H9 (cell line): ENCODE data around the gene SLC17A1. TPM values are rescaled to one million over a fixed set of nuclear protein-coding genes. Genes with fewer than 3 reads are reported as not detected.

ENCODE experiments used
- DNase-seq: peaks from one replicate; pipeline ENCODE4 v3.0.0-alpha.2; 2017
- H2AFZ ChIP-seq: one replicate; pipeline ENCODE4 v1.6.1; 2013; ENCODE audit warnings: mild to moderate bottlenecking, low read length, control low read depth, moderate library complexity
- H2AK5ac ChIP-seq: 2 replicates; pipeline ENCODE4 v1.6.1; 2013; ENCODE audit warnings: low read length, control low read depth, mixed read lengths; ENCODE audit not compliant: insufficient read length
- H2BK120ac ChIP-seq: one replicate; pipeline ENCODE4 v1.6.1; 2013; ENCODE audit warnings: low read depth, mild to moderate bottlenecking, low read length, control low read depth, inconsistent platforms; ENCODE audit not compliant: poor library complexity, severe bottlenecking
- H2BK12ac ChIP-seq: 2 replicates; pipeline ENCODE4 v1.6.1; 2013; ENCODE audit warnings: low read length, control low read depth, mixed read lengths, low read depth; ENCODE audit not compliant: insufficient read length
- H2BK15ac ChIP-seq: 2 replicates; pipeline ENCODE4 v1.6.1; 2013; ENCODE audit warnings: low read depth, low read length, control low read depth
- H2BK20ac ChIP-seq: one replicate; pipeline ENCODE4 v1.6.1; 2013; ENCODE audit warnings: low read depth, mild to moderate bottlenecking, low read length, control low read depth, inconsistent platforms; ENCODE audit not compliant: poor library complexity, severe bottlenecking
- H2BK5ac ChIP-seq: 2 replicates; pipeline ENCODE4 v1.6.1; 2013; ENCODE audit warnings: low read length, control low read depth, mixed read lengths; ENCODE audit not compliant: insufficient read length
- H3K14ac ChIP-seq: 2 replicates; pipeline ENCODE4 v1.6.1; 2013; ENCODE audit warnings: low read length, control low read depth; ENCODE audit not compliant: insufficient read depth
- H3K18ac ChIP-seq: 2 replicates; pipeline ENCODE4 v1.6.1; 2013; ENCODE audit warnings: low read depth, mild to moderate bottlenecking, mixed read lengths, low read length, control low read depth; ENCODE audit not compliant: insufficient read length
- H3K23ac ChIP-seq: 2 replicates; pipeline ENCODE4 v1.6.1; 2013; ENCODE audit warnings: low read length, control low read depth, mixed read lengths, low read depth; ENCODE audit not compliant: insufficient read length
- H3K23me2 ChIP-seq: 2 replicates; pipeline ENCODE4 v1.6.1; 2013; ENCODE audit warnings: low read depth, mild to moderate bottlenecking, mixed read lengths, low read length, control low read depth; ENCODE audit not compliant: insufficient read length, poor library complexity, severe bottlenecking
- H3K27ac ChIP-seq: 2 replicates; pipeline ENCODE4 v1.5.1; 2013; ENCODE audit warnings: low read length, control low read depth, mixed read lengths, low read depth; ENCODE audit not compliant: insufficient read length
- H3K27me3 ChIP-seq: 2 replicates; pipeline ENCODE4 v1.6.1; 2013; ENCODE audit warnings: low read length, control low read depth, inconsistent platforms; ENCODE audit not compliant: insufficient read depth
- H3K4ac ChIP-seq: 2 replicates; pipeline ENCODE4 v1.6.1; 2013; ENCODE audit warnings: low read depth, mild to moderate bottlenecking, control low read depth, inconsistent platforms, low read length, moderate library complexity
- H3K4me1 ChIP-seq: 2 replicates; pipeline ENCODE4 v1.6.1; 2013; ENCODE audit warnings: low read length, control low read depth, inconsistent platforms; ENCODE audit not compliant: insufficient read depth
- H3K4me2 ChIP-seq: 2 replicates; pipeline ENCODE4 v1.6.1; 2013; ENCODE audit warnings: low read length, control low read depth, mixed read lengths; ENCODE audit not compliant: insufficient read length, insufficient read depth
- H3K56ac ChIP-seq: 2 replicates; pipeline ENCODE4 v1.6.1; 2013; ENCODE audit warnings: low read depth, mild to moderate bottlenecking, mixed read lengths, low read length, control low read depth; ENCODE audit not compliant: insufficient read length
- H3K79me1 ChIP-seq: 2 replicates; pipeline ENCODE4 v1.6.1; 2013; ENCODE audit warnings: low read depth, mild to moderate bottlenecking, moderate library complexity, low read length, control low read depth, inconsistent platforms; ENCODE audit not compliant: insufficient read depth, poor library complexity, severe bottlenecking
- H3K79me2 ChIP-seq: 2 replicates; pipeline ENCODE4 v1.6.1; 2013; ENCODE audit warnings: low read length, control low read depth, inconsistent platforms; ENCODE audit not compliant: insufficient read depth
- H3K9ac ChIP-seq: 2 replicates; pipeline ENCODE4 v1.6.1; 2013; ENCODE audit warnings: low read length, control low read depth, mixed read lengths; ENCODE audit not compliant: insufficient read length; ENCODE audit errors: extremely low read depth
- H3K9me3 ChIP-seq: one replicate; pipeline ENCODE4 v1.6.1; 2013; ENCODE audit warnings: low read depth, low read length, inconsistent platforms; ENCODE audit not compliant: control insufficient read depth
- H3T11ph ChIP-seq: one replicate; pipeline ENCODE4 v1.6.1; 2013; ENCODE audit warnings: mild to moderate bottlenecking, low read length, control low read depth, inconsistent platforms
- H4K20me1 ChIP-seq: one replicate; pipeline ENCODE4 v1.6.1; 2013; ENCODE audit not compliant: control insufficient read depth, insufficient read length, insufficient read depth
- H4K5ac ChIP-seq: 2 replicates; pipeline ENCODE4 v1.6.1; 2013; ENCODE audit warnings: low read depth, mild to moderate bottlenecking, mixed read lengths, low read length, control low read depth; ENCODE audit not compliant: insufficient read length
- H4K8ac ChIP-seq: replicated peaks from 2 replicates; pipeline ENCODE4 v1.6.1; 2013; ENCODE audit warnings: low read length, control low read depth, mixed read lengths, low read depth; ENCODE audit not compliant: insufficient read length
- H4K91ac ChIP-seq: 2 replicates; pipeline ENCODE4 v1.6.1; 2013; ENCODE audit warnings: low read depth, mild to moderate bottlenecking, moderate library complexity, mixed read lengths, low read length, control low read depth; ENCODE audit not compliant: insufficient read length
- H3K27ac Mint-ChIP-seq, 3 experiments: 2 replicates in 2 of 3; 3 replicates in 1 of 3; pipeline ENCODE4 v1.8.0; 2020 to 2021; ENCODE audit warnings: mixed read lengths in 3 of 3, mild to moderate bottlenecking in 1 of 3, moderate library complexity in 1 of 3
- H3K27me3 Mint-ChIP-seq: 2 replicates; pipeline ENCODE4 v1.8.0; 2021; ENCODE audit warnings: low read depth, mild to moderate bottlenecking, moderate library complexity, mixed read lengths
- H3K36me3 Mint-ChIP-seq, 3 experiments: 2 replicates in 2 of 3; 3 replicates in 1 of 3; pipeline ENCODE4 v1.8.0; 2020 to 2021; ENCODE audit warnings: low read depth in 3 of 3, mixed read lengths in 3 of 3; ENCODE audit not compliant: insufficient read depth in 1 of 3
- H3K4me1 Mint-ChIP-seq, 2 experiments: 2 replicates each; pipeline ENCODE4 v1.8.0; 2020; ENCODE audit warnings: mixed read lengths in 2 of 2
- H3K4me3 Mint-ChIP-seq, 2 experiments: 2 replicates in 1 of 2; 3 replicates in 1 of 2; pipeline ENCODE4 v1.8.0; 2020 to 2021; ENCODE audit warnings: mild to moderate bottlenecking in 2 of 2, mixed read lengths in 2 of 2, moderate library complexity in 1 of 2
- H3K9me3 Mint-ChIP-seq, 2 experiments: 2 replicates in 1 of 2; 3 replicates in 1 of 2; pipeline ENCODE4 v1.8.0; 2020; ENCODE audit warnings: mild to moderate bottlenecking in 2 of 2, mixed read lengths in 2 of 2, moderate library complexity in 1 of 2
- WGBS: extraction: QIAGEN DNeasy Blood & Tissue Kit; methylation state at CpG from one replicate; pipeline ENCODE4 v1.1.7; 2013; ENCODE audit warnings: missing lambda C conversion rate, low lambda C conversion rate, mixed read lengths; ENCODE audit not compliant: insufficient read length; ENCODE audit errors: extremely low coverage; 5-methylcytosine and 5-hydroxymethylcytosine counted together
- total RNA-seq: library from RNA; stranded (reverse); gene quantifications from 2 replicates; pipeline ENCODE4 v1.2.1, GENCODE V29; 2021
- TF ChIP-seq, protein P1 (sequence below): fragments of 200-600 bp; sonication (generic); conservative IDR thresholded peaks from 3 replicates; pipeline ENCODE4 v1.8.0; 2021; ENCODE audit warnings: antibody characterized with exemption, mild to moderate bottlenecking

Gene SLC17A1
- total RNA-seq, 1 experiment from 2014 or later: not detected

DNA sequence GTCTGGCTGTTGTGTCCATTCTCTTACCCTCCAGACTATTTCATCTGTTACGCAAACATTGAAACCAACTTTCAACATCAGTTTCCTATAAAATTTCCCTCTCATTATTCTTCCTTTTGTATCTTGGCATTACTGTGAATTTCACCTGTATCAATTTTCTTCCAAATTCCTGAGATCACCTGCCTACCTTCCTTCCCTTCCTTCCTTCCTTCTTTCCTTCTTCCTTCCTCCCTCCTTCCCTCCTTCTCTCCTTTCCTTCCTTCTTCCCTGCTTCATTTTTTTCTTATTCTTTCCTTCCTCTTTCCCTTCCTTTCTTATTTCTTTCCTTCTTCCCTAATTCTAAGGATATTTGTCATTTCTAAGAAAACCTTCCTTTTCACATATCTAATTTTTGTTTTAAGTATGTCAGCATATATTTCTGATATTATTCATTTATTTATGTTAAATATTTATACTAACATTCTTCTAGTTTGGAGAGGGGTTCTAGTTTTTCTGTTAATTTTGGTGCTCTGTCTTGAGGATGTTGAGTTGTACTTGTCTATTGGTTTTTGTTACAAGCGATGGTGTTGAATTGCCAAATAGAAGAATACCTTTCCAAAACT lies 47.0 kb upstream of the SLC17A1 start:
- no peaks in the 10 kb centered on the region for H3K4me1 Mint-ChIP-seq
- Histone ChIP-seq H2BK20ac (no peak overlapping the region), H2BK15ac (no peak overlapping the region), H3K23ac (no peak overlapping the region), H3K27me3 (no peaks in the 10 kb centered on the region), H2AK5ac (no peak overlapping the region), H3T11ph (no peak overlapping the region), H3K4ac (no peak overlapping the region), H4K20me1 (no peaks in the 10 kb centered on the region), H3K23me2 (no peaks in the 10 kb centered on the region), H3K18ac (no peak overlapping the region), H2BK12ac (no peak overlapping the region), H3K56ac (no peak overlapping the region), H3K9me3 (no peaks in the 10 kb centered on the region), H4K5ac (no peak overlapping the region), H3K4me2 (no peak overlapping the region), H3K79me1 (no peaks in the 10 kb centered on the region), H3K4me1 (no peaks in the 10 kb centered on the region), H2BK120ac (no peak overlapping the region), H3K27ac (no peak overlapping the region), H4K8ac (no peak overlapping the region), H3K9ac (no peak overlapping the region), H4K91ac (no peak overlapping the region), H2BK5ac (no peak overlapping the region), H2AFZ (no peak overlapping the region), H3K79me2 (no peaks in the 10 kb centered on the region), H3K14ac (no peak overlapping the region)
- H3K27ac Mint-ChIP-seq: no peak overlapping the region
- H3K27me3 Mint-ChIP-seq: peaks cover 9% of the 10 kb centered on the region
- WGBS: no CpG with 5 or more reads among the region's 2 CpGs
- no peaks in the 10 kb centered on the region for H3K36me3 Mint-ChIP-seq
- TF ChIP-seq, protein P1, sequence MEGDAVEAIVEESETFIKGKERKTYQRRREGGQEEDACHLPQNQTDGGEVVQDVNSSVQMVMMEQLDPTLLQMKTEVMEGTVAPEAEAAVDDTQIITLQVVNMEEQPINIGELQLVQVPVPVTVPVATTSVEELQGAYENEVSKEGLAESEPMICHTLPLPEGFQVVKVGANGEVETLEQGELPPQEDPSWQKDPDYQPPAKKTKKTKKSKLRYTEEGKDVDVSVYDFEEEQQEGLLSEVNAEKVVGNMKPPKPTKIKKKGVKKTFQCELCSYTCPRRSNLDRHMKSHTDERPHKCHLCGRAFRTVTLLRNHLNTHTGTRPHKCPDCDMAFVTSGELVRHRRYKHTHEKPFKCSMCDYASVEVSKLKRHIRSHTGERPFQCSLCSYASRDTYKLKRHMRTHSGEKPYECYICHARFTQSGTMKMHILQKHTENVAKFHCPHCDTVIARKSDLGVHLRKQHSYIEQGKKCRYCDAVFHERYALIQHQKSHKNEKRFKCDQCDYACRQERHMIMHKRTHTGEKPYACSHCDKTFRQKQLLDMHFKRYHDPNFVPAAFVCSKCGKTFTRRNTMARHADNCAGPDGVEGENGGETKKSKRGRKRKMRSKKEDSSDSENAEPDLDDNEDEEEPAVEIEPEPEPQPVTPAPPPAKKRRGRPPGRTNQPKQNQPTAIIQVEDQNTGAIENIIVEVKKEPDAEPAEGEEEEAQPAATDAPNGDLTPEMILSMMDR: no peak
- H3K4me3 Mint-ChIP-seq: no peak overlapping the region
- no peak for DNase-seq
- no peaks in the 10 kb centered on the region for H3K9me3 Mint-ChIP-seq
